ENCODE results near the gene CLOCK. TPM values are rescaled to one million over a fixed set of nuclear protein-coding genes. Genes with fewer than 3 reads are reported as not detected.

CLOCK gene
- total RNA-seq, 1 donor from 2014 or later, result 26.1 TPM

GRCh38 chr4:55530691-55531090, 16.0 kb downstream of the CLOCK start:
- Mint-ChIP-seq H3K36me3 (ENCODE audit: low read depth) (peaks cover 11% of the 10 kb centered on the region), H3K9me3 (ENCODE audit: low read depth) (peaks cover 23% of the 10 kb centered on the region), H3K27me3 (ENCODE audit: low read depth) (no peaks in the 10 kb centered on the region), H3K27ac (ENCODE audit: unreplicated experiment) (peak overlapping the region; percentile 39), H3K4me1 (ENCODE audit: low read depth) (peaks cover 5% of the 10 kb centered on the region), H3K4me3 (ENCODE audit: unreplicated experiment) (no peak overlapping the region)
- no peak for TF ChIP-seq CTCF (IDR thresholded peaks at IDR 0.05)
- DNase-seq (ENCODE audit: low spot score), result no peak

GRCh38 chr4:55530167-55530566, 16.5 kb downstream of the CLOCK start:
- DNase-seq (ENCODE audit: low spot score), result no peak
- Mint-ChIP-seq H3K27me3 (ENCODE audit: low read depth) (no peaks in the 10 kb centered on the region), H3K4me1 (ENCODE audit: low read depth) (peaks cover 5% of the 10 kb centered on the region), H3K9me3 (ENCODE audit: low read depth) (peaks cover 23% of the 10 kb centered on the region), H3K36me3 (ENCODE audit: low read depth) (peaks cover 11% of the 10 kb centered on the region), H3K4me3 (ENCODE audit: unreplicated experiment) (no peak overlapping the region), H3K27ac (ENCODE audit: unreplicated experiment) (no peak overlapping the region)
- no peak for TF ChIP-seq CTCF (IDR thresholded peaks at IDR 0.05)

- no peak for DNase-seq (ENCODE audit: low spot score)
- H3K27ac Mint-ChIP-seq (ENCODE audit: unreplicated experiment), result no peak overlapping the region
- no peak overlapping the region for H3K4me3 Mint-ChIP-seq (ENCODE audit: unreplicated experiment)
- H3K4me1 Mint-ChIP-seq (ENCODE audit: low read depth), result peaks cover 16% of the 10 kb centered on the region
- no peak for TF ChIP-seq CTCF (IDR thresholded peaks at IDR 0.05)
- H3K27me3 Mint-ChIP-seq (ENCODE audit: low read depth), result no peaks in the 10 kb centered on the region
- peaks cover 11% of the 10 kb centered on the region for H3K36me3 Mint-ChIP-seq (ENCODE audit: low read depth)
- peaks cover 16% of the 10 kb centered on the region for H3K9me3 Mint-ChIP-seq (ENCODE audit: low read depth)
These were observed 18.2 kb downstream of the CLOCK start for GRCh38 chr4:55528491-55528890.

DNA sequence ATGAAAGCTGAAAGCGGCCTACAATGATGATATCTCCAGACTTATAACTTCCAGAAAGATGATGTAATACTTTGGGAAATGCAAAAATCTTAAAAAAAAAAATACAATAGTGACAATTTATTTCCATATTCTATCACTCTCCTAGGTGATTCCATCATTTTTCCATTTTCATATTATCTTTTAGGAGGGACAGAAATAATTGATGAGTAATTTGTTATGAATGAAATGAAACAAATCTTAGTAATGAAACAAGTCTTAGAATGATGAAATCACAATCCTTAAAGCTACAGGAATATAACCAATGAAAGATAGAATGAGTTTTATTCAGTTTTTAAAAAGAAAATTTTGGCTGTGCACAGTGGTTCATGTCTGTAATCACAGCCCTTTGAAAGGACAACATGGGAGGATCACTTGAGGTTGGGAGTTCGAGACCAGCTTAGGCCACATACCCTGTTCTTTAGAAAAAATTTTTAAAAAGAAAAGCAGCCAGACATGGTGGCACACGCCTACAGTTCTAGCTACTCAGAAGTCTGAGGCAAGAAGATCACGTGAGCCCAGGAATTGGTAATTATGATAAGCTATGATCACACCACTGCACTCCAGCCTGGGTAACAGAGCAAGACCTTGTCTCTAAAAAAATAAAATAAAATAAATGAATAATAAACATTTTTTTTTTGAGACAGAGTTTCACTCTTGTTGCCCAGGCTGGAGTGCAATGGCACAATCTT, 21.7 kb downstream of the CLOCK start:
- DNase-seq (ENCODE audit: low spot score), result no peak
- Mint-ChIP-seq H3K9me3 (ENCODE audit: low read depth) (peaks cover 4% of the 10 kb centered on the region), H3K4me1 (ENCODE audit: low read depth) (peaks cover 24% of the 10 kb centered on the region), H3K27ac (ENCODE audit: unreplicated experiment) (peak overlapping the region; percentile 74), H3K4me3 (ENCODE audit: unreplicated experiment) (no peak overlapping the region), H3K36me3 (ENCODE audit: low read depth) (peaks cover 2% of the 10 kb centered on the region), H3K27me3 (ENCODE audit: low read depth) (no peaks in the 10 kb centered on the region)
- no peak for TF ChIP-seq CTCF (IDR thresholded peaks at IDR 0.05)

DNA sequence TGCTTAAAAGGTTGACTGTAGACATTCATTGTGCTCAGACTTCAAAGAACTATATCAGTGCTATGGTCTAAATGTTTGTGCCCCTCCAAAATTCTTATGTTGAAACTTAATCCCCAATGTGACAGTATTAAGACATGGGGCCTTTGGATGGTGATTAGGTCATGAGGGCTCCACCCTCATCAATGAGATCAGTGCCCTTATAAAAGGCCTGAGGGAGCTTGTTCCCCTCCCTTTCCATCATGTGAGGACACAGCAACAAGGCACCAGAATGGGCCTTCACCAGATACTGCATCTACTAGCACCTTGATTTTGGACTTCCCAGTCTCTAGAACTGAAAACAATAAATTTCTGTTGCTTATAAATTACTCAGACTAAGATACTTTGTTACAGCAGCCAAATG, 28.3 kb downstream of the CLOCK start:
- Mint-ChIP-seq H3K27ac (ENCODE audit: unreplicated experiment) (no peak overlapping the region), H3K36me3 (ENCODE audit: low read depth) (no peaks in the 10 kb centered on the region), H3K4me3 (ENCODE audit: unreplicated experiment) (no peak overlapping the region), H3K9me3 (ENCODE audit: low read depth) (no peaks in the 10 kb centered on the region), H3K4me1 (ENCODE audit: low read depth) (peaks cover 13% of the 10 kb centered on the region), H3K27me3 (ENCODE audit: low read depth) (no peaks in the 10 kb centered on the region)
- TF ChIP-seq CTCF (IDR thresholded peaks at IDR 0.05), result no peak
- DNase-seq (ENCODE audit: low spot score), result no peak

Measured in chondrocyte (in vitro differentiated cells).